Measurements from ENCODE around the gene OLFML2A. TPM values are rescaled to one million over a fixed set of nuclear protein-coding genes. Genes with fewer than 3 reads are reported as not detected.

Gene OLFML2A
- total and polyA plus RNA-seq, 2 of the 4 experiments (the other 2 are of a cell fraction) = 2.0 to 5.9 TPM

DNA sequence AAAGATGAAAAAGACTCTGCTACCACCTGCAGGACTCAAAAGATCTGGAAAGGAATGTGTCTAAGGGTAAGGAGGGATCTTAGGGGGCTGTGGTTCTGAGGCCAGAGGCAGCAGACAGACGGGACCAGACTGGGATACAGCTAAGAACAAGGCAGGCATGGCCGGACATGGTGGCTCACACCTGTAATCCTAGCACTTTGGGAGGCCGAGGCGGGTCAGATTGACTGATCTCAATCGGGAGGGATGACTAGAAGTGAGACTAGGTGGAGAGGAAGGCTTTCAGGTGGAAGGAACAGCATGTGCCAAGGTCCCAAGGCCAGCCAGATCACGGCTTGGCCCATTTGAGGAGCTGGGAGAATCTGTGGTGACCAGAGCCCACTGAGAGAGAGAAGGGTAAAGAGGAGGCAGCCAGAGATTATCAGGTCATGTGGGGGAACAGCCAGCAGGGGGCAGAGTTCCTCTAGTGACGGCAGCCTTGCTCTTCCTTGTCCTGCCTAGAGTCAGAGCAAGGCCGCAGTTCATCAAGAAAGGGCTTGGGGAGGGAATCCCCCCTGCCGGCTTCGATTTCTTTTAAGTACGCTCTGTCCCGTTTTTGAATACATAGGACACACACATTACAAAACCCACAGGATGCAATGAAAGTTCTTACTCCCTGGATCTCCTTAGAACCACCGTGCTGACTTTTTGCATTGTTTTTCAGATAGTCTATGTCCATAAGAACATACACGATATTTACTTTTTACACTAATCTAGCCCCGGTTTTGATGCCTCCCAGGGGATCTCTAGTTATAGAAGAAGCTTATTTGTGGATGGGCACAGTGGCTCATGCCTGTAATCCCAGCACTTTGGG lies 2.6 kb upstream of the OLFML2A start:
- H3K56ac ChIP-seq (ENCODE audit: extremely low read depth, insufficient read depth, low read length) = no peak overlapping the region
- no peaks in the 10 kb centered on the region for H3K9me1 ChIP-seq (ENCODE audit: insufficient read depth, low read length)
- no peak overlapping the region for H2BK15ac ChIP-seq (ENCODE audit: low read depth, low read length)
- H3K9ac ChIP-seq (ENCODE audit: low read depth, low read length) = no peak overlapping the region
- no peak overlapping the region; the same call in 1 of the 2 replicates for H4K91ac ChIP-seq (ENCODE audit: insufficient read depth, low read depth, low read length)
- peak; percentile 73 for DNase-seq
- H3K79me1 ChIP-seq (ENCODE audit: low read depth in 1 of 2, low read length in 2 of 2) = no peaks in the 10 kb centered on the region
- H3K18ac ChIP-seq (ENCODE audit: low read depth, low read length) = no peak overlapping the region
- in situ Hi-C loops (cut with MboI; ENCODE audit: low sequenced_read_pairs) = loop anchor here (5.0 to 10.0 kb wide), 3 partner anchors 78 to 598 kb away; partner anchors contain the start of genes SCAI and WDR38
- WGBS, 2 experiments (ENCODE audit: extremely low coverage in 2 of 2, insufficient read length in 1 of 2) = 60% methylated on average over 5 of the region's 15 CpGs; no CpG with 5 or more reads in 1 of the 2 experiments
- H2BK120ac ChIP-seq (ENCODE audit: low read depth, low read length) = no peak overlapping the region
- H2AFZ ChIP-seq (replicated peaks; ENCODE audit: low read length, poor library complexity) = peak overlapping the region; percentile 1
- BruUV-seq (replicated peaks) = no TSS peak
- H3K14ac ChIP-seq (replicated peaks; ENCODE audit: low read depth, low read length) = no peak overlapping the region
- peak overlapping the region; percentile 21; the same call in 1 of the 2 replicates for H2BK20ac ChIP-seq (ENCODE audit: low read depth, low read length)
- CTCF ChIA-PET = interaction anchor here (0.6 to 9.5 kb wide), 4 partner anchors 23 to 119 kb away, joined by 3 to 165 read pairs (median 6); partner anchors contain the start of gene WDR38
- H3K9me3 ChIP-seq (ENCODE audit: control insufficient read depth, insufficient read depth, low read length) = no peaks in the 10 kb centered on the region
- peaks cover 8% of the 10 kb centered on the region for H4K20me1 ChIP-seq (ENCODE audit: insufficient read depth, low read length)
- H3K23ac ChIP-seq (ENCODE audit: low read depth, low read length) = no peak overlapping the region
- POLR2A ChIA-PET (ENCODE audit: unreplicated experiment) = no interaction called here
- H3K4me1 ChIP-seq (ENCODE audit: control insufficient read depth, insufficient read depth, low read length) = peaks cover 11% of the 10 kb centered on the region
- no peak for TF ChIP-seq MAFK (IDR thresholded peaks at IDR 0.05; ENCODE audit: low read depth, low read length)
- TF ChIP-seq RCOR1 (IDR thresholded peaks at IDR 0.05; ENCODE audit: insufficient replicate concordance, low read length) = no peak
- peak; percentile 97 for TF ChIP-seq SMC3 (IDR thresholded peaks at IDR 0.05; ENCODE audit: low read depth, low read length)
- TF ChIP-seq BHLHE40 (IDR thresholded peaks at IDR 0.05; ENCODE audit: low read depth, low read length) = no peak
- TF ChIP-seq, protein P1, sequence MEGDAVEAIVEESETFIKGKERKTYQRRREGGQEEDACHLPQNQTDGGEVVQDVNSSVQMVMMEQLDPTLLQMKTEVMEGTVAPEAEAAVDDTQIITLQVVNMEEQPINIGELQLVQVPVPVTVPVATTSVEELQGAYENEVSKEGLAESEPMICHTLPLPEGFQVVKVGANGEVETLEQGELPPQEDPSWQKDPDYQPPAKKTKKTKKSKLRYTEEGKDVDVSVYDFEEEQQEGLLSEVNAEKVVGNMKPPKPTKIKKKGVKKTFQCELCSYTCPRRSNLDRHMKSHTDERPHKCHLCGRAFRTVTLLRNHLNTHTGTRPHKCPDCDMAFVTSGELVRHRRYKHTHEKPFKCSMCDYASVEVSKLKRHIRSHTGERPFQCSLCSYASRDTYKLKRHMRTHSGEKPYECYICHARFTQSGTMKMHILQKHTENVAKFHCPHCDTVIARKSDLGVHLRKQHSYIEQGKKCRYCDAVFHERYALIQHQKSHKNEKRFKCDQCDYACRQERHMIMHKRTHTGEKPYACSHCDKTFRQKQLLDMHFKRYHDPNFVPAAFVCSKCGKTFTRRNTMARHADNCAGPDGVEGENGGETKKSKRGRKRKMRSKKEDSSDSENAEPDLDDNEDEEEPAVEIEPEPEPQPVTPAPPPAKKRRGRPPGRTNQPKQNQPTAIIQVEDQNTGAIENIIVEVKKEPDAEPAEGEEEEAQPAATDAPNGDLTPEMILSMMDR (conservative IDR thresholded peaks at IDR 0.05; ENCODE audit: low read depth, low read length) = peak; percentile 89
- peak; percentile 90 for TF ChIP-seq RAD21 (IDR thresholded peaks at IDR 0.05; ENCODE audit: low read length)
- TF ChIP-seq, protein P2, sequence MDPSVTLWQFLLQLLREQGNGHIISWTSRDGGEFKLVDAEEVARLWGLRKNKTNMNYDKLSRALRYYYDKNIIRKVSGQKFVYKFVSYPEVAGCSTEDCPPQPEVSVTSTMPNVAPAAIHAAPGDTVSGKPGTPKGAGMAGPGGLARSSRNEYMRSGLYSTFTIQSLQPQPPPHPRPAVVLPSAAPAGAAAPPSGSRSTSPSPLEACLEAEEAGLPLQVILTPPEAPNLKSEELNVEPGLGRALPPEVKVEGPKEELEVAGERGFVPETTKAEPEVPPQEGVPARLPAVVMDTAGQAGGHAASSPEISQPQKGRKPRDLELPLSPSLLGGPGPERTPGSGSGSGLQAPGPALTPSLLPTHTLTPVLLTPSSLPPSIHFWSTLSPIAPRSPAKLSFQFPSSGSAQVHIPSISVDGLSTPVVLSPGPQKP (IDR thresholded peaks at IDR 0.05; ENCODE audit: borderline replicate concordance, low read depth, low read length) = no peak
- TF ChIP-seq MAZ (IDR thresholded peaks at IDR 0.05; ENCODE audit: borderline replicate concordance, low read depth, low read length) = no peak
- TF ChIP-seq, protein P3, sequence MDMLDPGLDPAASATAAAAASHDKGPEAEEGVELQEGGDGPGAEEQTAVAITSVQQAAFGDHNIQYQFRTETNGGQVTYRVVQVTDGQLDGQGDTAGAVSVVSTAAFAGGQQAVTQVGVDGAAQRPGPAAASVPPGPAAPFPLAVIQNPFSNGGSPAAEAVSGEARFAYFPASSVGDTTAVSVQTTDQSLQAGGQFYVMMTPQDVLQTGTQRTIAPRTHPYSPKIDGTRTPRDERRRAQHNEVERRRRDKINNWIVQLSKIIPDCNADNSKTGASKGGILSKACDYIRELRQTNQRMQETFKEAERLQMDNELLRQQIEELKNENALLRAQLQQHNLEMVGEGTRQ (IDR thresholded peaks at IDR 0.05; ENCODE audit: low read depth, low read length) = no peak
- H4K8ac ChIP-seq (ENCODE audit: low read depth in 2 of 2, low read length in 2 of 2) = no peak overlapping the region
- peak overlapping the region; percentile 51; the same call in 1 of the 2 replicates for H2AK5ac ChIP-seq (ENCODE audit: low read depth, low read length)
- intact Hi-C loops (cut with micrococcal nuclease) = loop anchor here (1.0 to 2.0 kb wide), 6 partner anchors 38 to 600 kb away; partner anchors contain the start of genes SCAI and WDR38
- H3K4me3 ChIP-seq (ENCODE audit: insufficient read depth, low read depth, low read length) = no peak overlapping the region
- H2BK5ac ChIP-seq (ENCODE audit: low read depth, low read length, poor library complexity, severe bottlenecking) = no peak overlapping the region
- no peak overlapping the region for H3K4ac ChIP-seq (ENCODE audit: low read depth, low read length)
- peaks cover 17% of the 10 kb centered on the region for H3K27me3 ChIP-seq (ENCODE audit: control insufficient read depth, insufficient read depth, low read length)
- no peak overlapping the region for H3K27ac ChIP-seq (ENCODE audit: insufficient read depth, low read length)
- peak overlapping the region; percentile 0 for H2AK9ac ChIP-seq (replicated peaks; ENCODE audit: low read depth, low read length, poor library complexity)
- dilution Hi-C loops (cut with HindIII; ENCODE audit: low sequenced_read_pairs, unreplicated experiment) = no loop called here
- no peaks in the 10 kb centered on the region for H3K36me3 ChIP-seq (ENCODE audit: control insufficient read depth, insufficient read depth, low read length)
- peak; percentile 11; the same call in 1 of the 2 replicates for ATAC-seq (ENCODE audit: low read depth)
- H4K5ac ChIP-seq (ENCODE audit: low read depth, low read length) = no peak overlapping the region
- H3K4me2 ChIP-seq (ENCODE audit: low read depth, low read length) = no peak overlapping the region
